ENCODE measurements around the gene RCAN1.

DNA sequence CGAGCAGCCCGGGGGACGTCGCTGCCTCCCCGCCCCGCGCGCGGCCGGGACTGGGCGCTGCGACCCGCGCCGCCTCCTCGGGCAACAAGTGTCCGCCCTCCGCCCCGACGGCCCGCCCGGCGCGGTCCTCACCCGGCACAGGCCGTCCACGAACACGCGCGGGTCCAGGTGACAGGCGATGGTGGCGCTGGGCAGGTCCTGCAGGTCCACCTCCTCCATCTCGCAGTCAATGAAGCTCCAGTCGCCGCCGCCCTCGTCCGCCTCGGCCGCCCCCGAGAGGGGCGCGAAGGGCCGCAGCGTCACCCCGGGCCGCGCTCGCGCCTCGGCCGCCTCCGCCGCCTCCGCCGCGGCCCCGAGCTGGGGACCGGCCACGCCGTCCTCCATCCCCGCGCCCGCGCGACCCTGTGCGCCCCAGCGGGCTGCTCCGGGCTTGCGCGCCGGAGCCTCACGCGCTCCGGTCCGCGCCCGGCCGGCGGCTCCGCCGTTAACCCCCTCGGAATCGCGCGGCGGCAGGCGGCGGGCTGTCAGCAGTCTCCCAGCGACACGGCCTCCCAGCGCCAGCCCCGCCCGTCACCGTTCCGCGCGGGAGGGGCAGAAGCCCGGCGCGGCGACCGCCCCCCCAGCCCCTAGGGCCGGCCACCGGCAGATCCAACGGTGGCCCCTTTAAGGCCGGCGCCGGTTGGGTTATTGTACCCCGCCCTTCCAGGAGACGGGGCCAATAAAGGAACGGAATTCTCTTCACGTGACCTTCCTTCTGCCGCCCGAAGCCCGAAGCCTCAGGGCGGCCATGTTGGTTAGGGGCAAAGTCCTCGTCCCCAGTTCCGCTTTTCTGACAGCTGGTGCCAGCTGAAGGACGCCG lies at the start of gene RCAN1:
- TF ChIP-seq, protein P1, sequence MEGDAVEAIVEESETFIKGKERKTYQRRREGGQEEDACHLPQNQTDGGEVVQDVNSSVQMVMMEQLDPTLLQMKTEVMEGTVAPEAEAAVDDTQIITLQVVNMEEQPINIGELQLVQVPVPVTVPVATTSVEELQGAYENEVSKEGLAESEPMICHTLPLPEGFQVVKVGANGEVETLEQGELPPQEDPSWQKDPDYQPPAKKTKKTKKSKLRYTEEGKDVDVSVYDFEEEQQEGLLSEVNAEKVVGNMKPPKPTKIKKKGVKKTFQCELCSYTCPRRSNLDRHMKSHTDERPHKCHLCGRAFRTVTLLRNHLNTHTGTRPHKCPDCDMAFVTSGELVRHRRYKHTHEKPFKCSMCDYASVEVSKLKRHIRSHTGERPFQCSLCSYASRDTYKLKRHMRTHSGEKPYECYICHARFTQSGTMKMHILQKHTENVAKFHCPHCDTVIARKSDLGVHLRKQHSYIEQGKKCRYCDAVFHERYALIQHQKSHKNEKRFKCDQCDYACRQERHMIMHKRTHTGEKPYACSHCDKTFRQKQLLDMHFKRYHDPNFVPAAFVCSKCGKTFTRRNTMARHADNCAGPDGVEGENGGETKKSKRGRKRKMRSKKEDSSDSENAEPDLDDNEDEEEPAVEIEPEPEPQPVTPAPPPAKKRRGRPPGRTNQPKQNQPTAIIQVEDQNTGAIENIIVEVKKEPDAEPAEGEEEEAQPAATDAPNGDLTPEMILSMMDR (IDR thresholded peaks at IDR 0.05; ENCODE audit: low read depth, low read length, poor library complexity, severe bottlenecking) = no peak
- no peak for TF ChIP-seq EZH2phosphoT487 (IDR thresholded peaks at IDR 0.05; ENCODE audit: borderline replicate concordance, low read length)
